OCI-LY7 (cell line): ENCODE data around the gene SYNGR1. TPM values are rescaled to one million over a fixed set of nuclear protein-coding genes. Genes with fewer than 3 reads are reported as not detected.

Experiments
- BruUV-seq: library from RNA; stranded (reverse); fragments of 400-500 nt; replicated peaks from 2 replicates; lab custom pipeline; 2021; lab: Mats Ljungman, UMichigan
- CTCF ChIA-PET: fragments of 300-600 bp; sonication (Branson Sonifier 250); formaldehyde crosslinking; loops from one replicate; lab custom pipeline; 2022; ENCODE audit warnings: antibody characterized with exemption; ENCODE audit not compliant: unreplicated experiment; lab: Charles Lee
- POLR2A ChIA-PET: fragments of 300-600 bp; sonication (Branson Sonifier 250); formaldehyde crosslinking; loops from one replicate; lab custom pipeline; 2022; ENCODE audit warnings: antibody characterized with exemption; lab: Charles Lee
- DNase-seq: peaks from one replicate; pipeline ENCODE4 v3.0.0-alpha.2; 2015; ENCODE audit warnings: low spot score
- H2AFZ ChIP-seq: fragments of 200-600 bp; sonication (generic), shearing (Covaris generic); 2 replicates; pipeline ENCODE4 v1.6.1; 2014; ENCODE audit warnings: mild to moderate bottlenecking, antibody characterized with exemption, low read length, moderate library complexity
- H3K27ac ChIP-seq: fragments of 200-600 bp; sonication (generic); 2 replicates; pipeline ENCODE4 v1.5.1; 2014; ENCODE audit warnings: mixed run types, low read depth, mild to moderate bottlenecking, moderate library complexity, low read length, inconsistent platforms; ENCODE audit not compliant: poor library complexity, severe bottlenecking
- H3K36me3 ChIP-seq: fragments of 200-600 bp; sonication (generic); 2 replicates; pipeline ENCODE4 v1.6.1; 2014; ENCODE audit warnings: mild to moderate bottlenecking, antibody characterized with exemption, low read length, moderate library complexity, mixed read lengths; ENCODE audit not compliant: insufficient read depth
- H3K4me1 ChIP-seq: fragments of 200-600 bp; sonication (generic); 2 replicates; pipeline ENCODE4 v1.5.1; 2014; ENCODE audit warnings: mild to moderate bottlenecking, low read length; ENCODE audit not compliant: insufficient read depth, poor library complexity, severe bottlenecking
- H3K4me2 ChIP-seq: fragments of 200-600 bp; sonication (generic); 2 replicates; pipeline ENCODE4 v1.6.1; 2014; ENCODE audit warnings: mild to moderate bottlenecking, low read length
- H3K4me3 ChIP-seq: fragments of 200-600 bp; sonication (generic); 2 replicates; pipeline ENCODE4 v1.5.1; 2014; ENCODE audit warnings: mild to moderate bottlenecking, low read depth, low read length; ENCODE audit not compliant: poor library complexity, severe bottlenecking
- H3K79me2 ChIP-seq: fragments of 200-600 bp; sonication (generic); 2 replicates; pipeline ENCODE4 v1.6.1; 2016; ENCODE audit warnings: low read depth, mild to moderate bottlenecking, low read length, moderate library complexity, mixed read lengths; ENCODE audit not compliant: insufficient read depth
- H3K9me2 ChIP-seq: fragments of 200-600 bp; sonication (generic); 2 replicates; pipeline ENCODE4 v1.6.1; 2016; ENCODE audit warnings: mild to moderate bottlenecking, low read length, mixed read lengths; ENCODE audit not compliant: insufficient read depth
- H3K9me3 ChIP-seq: fragments of 200-600 bp; sonication (generic); 2 replicates; pipeline ENCODE4 v1.6.1; 2014; ENCODE audit warnings: mild to moderate bottlenecking, mixed run types, low read length, mixed read lengths
- H4K20me1 ChIP-seq: fragments of 200-600 bp; sonication (generic); 2 replicates; pipeline ENCODE4 v1.6.1; 2014; ENCODE audit warnings: mild to moderate bottlenecking, antibody characterized with exemption, low read length, moderate library complexity, mixed read lengths; ENCODE audit not compliant: insufficient read depth
- EZH2phosphoT487 ChIP-seq: fragments of 200-600 bp; sonication (generic); IDR thresholded peaks from 2 replicates; pipeline ENCODE4 v1.6.1; 2018; ENCODE audit warnings: low read depth, borderline replicate concordance, mild to moderate bottlenecking, mixed run types, antibody characterized with exemption, low read length, moderate library complexity, mixed read lengths
- intact Hi-C: fragments of 100-400 bp; cut with micrococcal nuclease; formaldehyde crosslinking; loops from one replicate; pipeline ENCODE4 v1.10.0; 2022; ENCODE audit not compliant: unreplicated experiment
- total RNA-seq, 2 experiments: library from RNA; depleted of rRNA in 1 of 2; stranded (reverse); fragments of >200 nt in 1 of 2; shearing (Covaris generic) in 1 of 2; gene quantifications; 2 replicates each; pipeline ENCODE4 v1.2.3, GENCODE V29; 2014 to 2022
- TF ChIP-seq, protein P1 (sequence below): fragments of 200-600 bp; sonication (generic); conservative IDR thresholded peaks from 2 replicates; pipeline ENCODE4 v1.5.1; 2014; ENCODE audit warnings: mild to moderate bottlenecking, antibody characterized with exemption, low read length, moderate library complexity, mixed read lengths

Gene SYNGR1
- total RNA-seq, 2 experiments from 2014 or later = 10.2 to 23.3 TPM

DNA sequence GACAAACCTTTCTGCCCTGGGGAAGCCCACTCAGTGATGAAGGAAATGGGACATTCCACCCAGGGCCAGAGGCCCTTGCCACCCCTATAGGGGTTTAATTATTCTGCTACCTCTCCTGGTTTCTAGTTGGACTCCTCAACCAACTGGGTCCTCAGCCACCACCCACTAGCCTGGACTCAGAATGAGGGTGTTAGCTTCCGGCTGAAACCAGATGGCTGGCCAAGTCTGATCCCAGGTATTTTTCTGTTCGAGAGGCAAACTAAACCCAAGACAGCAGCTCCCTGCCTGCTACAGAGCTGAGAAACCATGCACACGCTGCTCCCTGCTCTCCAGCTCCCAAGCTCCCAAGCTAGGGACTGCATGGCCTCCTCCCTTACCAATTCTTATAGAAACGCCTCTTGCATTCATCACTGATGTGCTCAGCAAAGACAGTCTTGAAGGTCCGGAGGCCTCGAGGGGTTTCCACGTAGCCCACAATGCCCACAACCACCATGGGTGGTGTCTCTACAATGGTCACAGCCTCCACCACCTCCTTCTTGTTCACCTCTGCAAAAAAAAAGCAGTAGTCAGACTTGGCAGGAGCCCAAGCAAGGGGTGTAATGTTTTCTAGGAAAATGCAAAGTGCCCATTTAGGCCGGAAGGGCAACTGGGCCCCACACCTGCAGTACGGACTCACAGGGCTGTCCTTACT, 32.6 kb upstream of the SYNGR1 start:
- peak overlapping the region; percentile 94 for H3K4me3 ChIP-seq

DNA sequence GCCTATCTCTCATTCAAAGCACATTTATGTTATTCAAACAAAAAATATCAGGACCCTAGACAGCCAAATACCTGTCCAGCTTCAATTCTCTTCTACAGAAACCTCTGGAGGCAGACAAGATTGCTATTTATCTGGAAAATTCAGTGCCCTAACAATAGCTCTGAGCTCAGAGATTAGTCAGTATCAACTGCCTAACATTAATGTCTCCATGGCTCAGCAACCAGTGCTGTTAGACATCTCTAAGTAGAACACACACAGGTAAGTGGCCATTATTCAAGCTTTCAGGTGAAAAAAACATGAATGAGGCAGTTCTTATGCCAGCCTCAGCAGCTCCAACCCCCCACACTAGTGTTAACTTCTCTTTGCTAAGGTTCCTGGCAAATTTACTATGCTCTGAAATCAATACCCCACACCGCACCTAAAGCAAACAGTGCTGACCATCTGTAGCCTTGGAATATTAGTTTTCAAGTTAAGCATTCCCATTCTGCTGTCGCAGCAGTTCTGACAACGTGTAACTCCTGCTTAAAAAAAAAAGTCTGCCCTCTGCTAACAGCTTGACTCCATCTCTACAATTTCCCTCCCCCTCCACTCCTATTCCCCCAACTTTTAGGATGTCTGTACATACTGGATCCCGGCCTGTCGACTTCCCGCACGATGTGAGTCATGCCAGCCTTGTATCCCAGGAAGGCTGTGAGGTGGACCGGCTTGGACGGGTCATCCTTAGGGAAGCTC, 31.9 kb upstream of the SYNGR1 start:
- intact Hi-C loops = loop anchor here (2.0 to 5.0 kb wide), 3 partner anchors 166 to 446 kb away; partner anchors contain the start of genes CBX6 and CBX7
- Histone ChIP-seq H3K9me3 (no peaks in the 10 kb centered on the region), H3K27ac (peak overlapping the region; percentile 82), H3K4me2 (peak overlapping the region; percentile 87), H3K4me1 (peaks cover 44% of the 10 kb centered on the region), H3K79me2 (peaks cover 54% of the 10 kb centered on the region), H3K36me3 (peaks cover 64% of the 10 kb centered on the region), H3K4me3 (peak overlapping the region; percentile 94), H4K20me1 (peaks cover 52% of the 10 kb centered on the region), H2AFZ (no peak overlapping the region), H3K9me2 (no peaks in the 10 kb centered on the region)
- TF ChIP-seq, protein P1, sequence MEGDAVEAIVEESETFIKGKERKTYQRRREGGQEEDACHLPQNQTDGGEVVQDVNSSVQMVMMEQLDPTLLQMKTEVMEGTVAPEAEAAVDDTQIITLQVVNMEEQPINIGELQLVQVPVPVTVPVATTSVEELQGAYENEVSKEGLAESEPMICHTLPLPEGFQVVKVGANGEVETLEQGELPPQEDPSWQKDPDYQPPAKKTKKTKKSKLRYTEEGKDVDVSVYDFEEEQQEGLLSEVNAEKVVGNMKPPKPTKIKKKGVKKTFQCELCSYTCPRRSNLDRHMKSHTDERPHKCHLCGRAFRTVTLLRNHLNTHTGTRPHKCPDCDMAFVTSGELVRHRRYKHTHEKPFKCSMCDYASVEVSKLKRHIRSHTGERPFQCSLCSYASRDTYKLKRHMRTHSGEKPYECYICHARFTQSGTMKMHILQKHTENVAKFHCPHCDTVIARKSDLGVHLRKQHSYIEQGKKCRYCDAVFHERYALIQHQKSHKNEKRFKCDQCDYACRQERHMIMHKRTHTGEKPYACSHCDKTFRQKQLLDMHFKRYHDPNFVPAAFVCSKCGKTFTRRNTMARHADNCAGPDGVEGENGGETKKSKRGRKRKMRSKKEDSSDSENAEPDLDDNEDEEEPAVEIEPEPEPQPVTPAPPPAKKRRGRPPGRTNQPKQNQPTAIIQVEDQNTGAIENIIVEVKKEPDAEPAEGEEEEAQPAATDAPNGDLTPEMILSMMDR = no peak
- TF ChIP-seq EZH2phosphoT487 = no peak
- ChIA-PET CTCF (interaction anchor here (0.6 kb wide), 1 partner anchor 147 kb away, joined by 3 read pairs; no protein-coding TSS in a partner anchor), POLR2A (interaction anchor here (0.9 to 3.3 kb wide), 7 partner anchors 14 to 169 kb away, joined by 3 to 15 read pairs (median 5); partner anchors contain the start of gene CBX7)
- peak; percentile 24 for DNase-seq
- no TSS peak for BruUV-seq

More for the DNA sequence above, 32.6 kb upstream of the SYNGR1 start:
- no peak for TF ChIP-seq EZH2phosphoT487
- TF ChIP-seq, protein P1 = no peak
- ChIA-PET CTCF (interaction anchor here (0.6 kb wide), 1 partner anchor 146 kb away, joined by 3 read pairs; no protein-coding TSS in a partner anchor), POLR2A (interaction anchor here (1.2 to 3.2 kb wide), 2 partner anchors 76 to 146 kb away, joined by 3 to 11 read pairs; no protein-coding TSS in a partner anchor)
- Histone ChIP-seq H3K4me2 (peak overlapping the region; percentile 87), H2AFZ (no peak overlapping the region), H4K20me1 (peaks cover 52% of the 10 kb centered on the region), H3K4me1 (peaks cover 44% of the 10 kb centered on the region), H3K9me3 (no peaks in the 10 kb centered on the region), H3K36me3 (peaks cover 71% of the 10 kb centered on the region), H3K9me2 (no peaks in the 10 kb centered on the region), H3K27ac (peak overlapping the region; percentile 82), H3K79me2 (peaks cover 54% of the 10 kb centered on the region)
- DNase-seq = peak; percentile 83
- intact Hi-C loops = loop anchor here (5.0 kb wide), 2 partner anchors 165 to 445 kb away; partner anchors contain the start of genes CBX6 and CBX7
- BruUV-seq = no TSS peak
